Effector memory CD4-positive, alpha-beta T cell (primary cell): ENCODE measurements around the gene CACNA1C.

ENCODE experiments used
- DNase-seq, 3 donors: peaks; one replicate each; pipeline ENCODE4 v3.0.0-alpha.2; 2020
- H3K27ac ChIP-seq: 2 replicates; pipeline ENCODE4 v1.7.0; 2013; ENCODE audit warnings: mild to moderate bottlenecking, low read length, moderate library complexity; ENCODE audit not compliant: insufficient read depth, poor library complexity, severe bottlenecking
- H3K27me3 ChIP-seq: replicated peaks from 2 replicates; pipeline ENCODE4 v1.7.0; 2013; ENCODE audit warnings: mild to moderate bottlenecking, low read length; ENCODE audit not compliant: insufficient read depth, control insufficient read depth, poor library complexity, severe bottlenecking
- H3K36me3 ChIP-seq: 2 replicates; pipeline ENCODE4 v1.7.0; 2013; ENCODE audit warnings: mild to moderate bottlenecking, low read length, moderate library complexity; ENCODE audit not compliant: control insufficient read depth, insufficient read depth
- H3K4me1 ChIP-seq: 2 replicates; pipeline ENCODE4 v1.7.0; 2013; ENCODE audit warnings: low read length, mild to moderate bottlenecking; ENCODE audit not compliant: control insufficient read depth, insufficient read depth, poor library complexity, severe bottlenecking
- H3K4me3 ChIP-seq: 2 replicates; pipeline ENCODE4 v1.7.0; 2013; ENCODE audit warnings: low read length, low read depth, mild to moderate bottlenecking; ENCODE audit not compliant: insufficient read depth, poor library complexity, severe bottlenecking
- H3K9me3 ChIP-seq: 2 replicates; pipeline ENCODE4 v1.7.0; 2013; ENCODE audit warnings: mild to moderate bottlenecking, low read length, moderate library complexity; ENCODE audit not compliant: control insufficient read depth

CACNA1C gene

DNA sequence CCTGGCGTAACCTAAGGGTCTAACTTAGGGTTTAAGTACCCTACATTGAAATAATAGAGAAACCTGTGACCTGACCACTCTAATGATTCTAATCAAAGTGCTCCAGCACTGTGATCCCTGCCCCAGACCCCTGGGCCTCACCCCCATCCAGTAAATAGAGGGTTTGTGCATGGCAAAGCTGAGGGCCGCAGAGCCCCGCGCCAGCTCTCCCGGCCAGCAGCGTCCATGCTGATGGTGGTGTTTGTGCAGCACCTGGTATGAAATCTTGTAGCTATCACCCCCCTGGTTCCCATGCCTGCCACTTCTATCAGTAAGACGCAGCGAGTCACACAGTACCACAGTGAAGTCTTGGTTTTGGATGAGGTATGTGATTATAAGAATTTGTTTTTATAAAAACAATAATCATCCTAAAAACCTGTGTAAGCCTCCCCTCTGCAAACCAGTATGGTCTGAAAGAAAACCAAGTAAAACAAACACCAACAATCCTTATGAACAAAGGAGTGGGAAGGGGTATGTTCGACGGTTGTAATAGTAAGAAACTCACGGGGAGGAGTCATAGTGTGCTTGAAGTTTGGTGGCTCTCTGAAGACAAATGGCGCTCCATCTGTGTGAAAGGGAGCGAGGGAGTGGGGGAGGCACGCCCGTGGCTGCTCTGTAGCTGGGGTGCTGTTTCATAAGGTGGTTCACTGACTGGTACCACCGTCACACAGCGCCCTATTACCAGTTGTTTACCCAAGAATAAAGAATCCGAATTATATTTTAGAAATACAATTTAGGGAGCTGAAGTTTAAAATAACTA lies 156.2 kb downstream of the CACNA1C start:
- H3K27ac ChIP-seq = no peak overlapping the region
- no peak for DNase-seq
- H3K4me1 ChIP-seq = no peaks in the 10 kb centered on the region
- H3K36me3 ChIP-seq = no peaks in the 10 kb centered on the region
- H3K9me3 ChIP-seq = no peaks in the 10 kb centered on the region
- H3K4me3 ChIP-seq = no peak overlapping the region
- H3K27me3 ChIP-seq = no peaks in the 10 kb centered on the region

DNA sequence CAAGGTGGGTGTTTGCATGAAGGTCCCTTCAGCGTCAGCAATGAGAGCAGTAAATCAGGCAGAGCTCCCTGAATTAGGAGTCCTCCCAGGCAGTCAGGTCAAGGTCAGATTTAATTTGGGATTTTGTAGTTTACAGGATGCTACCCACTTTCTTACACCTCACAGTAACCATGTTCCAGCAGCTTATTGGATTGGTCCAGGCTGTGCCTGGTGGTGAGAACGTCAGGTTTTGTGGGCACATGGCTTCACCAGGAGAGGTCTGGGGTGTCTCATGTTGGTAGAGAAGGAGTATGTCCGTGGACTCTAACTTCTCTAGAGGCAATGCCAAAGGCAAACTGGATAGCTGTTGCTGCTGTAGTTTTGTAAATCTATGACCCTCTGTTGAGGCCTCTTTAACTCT lies 158.3 kb downstream of the CACNA1C start:
- no peaks in the 10 kb centered on the region for H3K27me3 ChIP-seq
- no peaks in the 10 kb centered on the region for H3K4me1 ChIP-seq
- no peak for DNase-seq
- H3K27ac ChIP-seq = no peak overlapping the region
- H3K36me3 ChIP-seq = no peaks in the 10 kb centered on the region
- no peaks in the 10 kb centered on the region for H3K9me3 ChIP-seq
- H3K4me3 ChIP-seq = no peak overlapping the region

DNA sequence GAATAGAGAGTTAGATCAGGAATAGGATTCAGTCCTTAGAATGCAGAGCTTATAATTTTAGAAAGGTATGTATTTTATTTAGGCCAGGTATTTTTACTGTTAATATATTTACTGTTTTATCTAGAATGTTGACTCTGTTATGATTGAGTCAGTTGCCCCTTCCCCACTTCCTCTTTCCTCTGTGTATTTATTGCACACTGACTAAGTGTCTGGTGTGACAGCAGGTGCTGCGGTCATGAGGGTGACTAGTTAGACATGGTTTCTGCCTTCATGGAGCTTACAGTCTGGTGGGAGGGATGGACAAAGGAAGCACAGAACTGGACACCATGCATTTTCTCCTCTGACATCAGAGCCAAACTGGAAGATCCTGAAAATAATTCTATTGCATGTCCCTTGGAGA lies 159.8 kb downstream of the CACNA1C start:
- H3K4me1 ChIP-seq = no peaks in the 10 kb centered on the region
- no peaks in the 10 kb centered on the region for H3K27me3 ChIP-seq
- H3K4me3 ChIP-seq = no peak overlapping the region
- H3K27ac ChIP-seq = no peak overlapping the region
- H3K9me3 ChIP-seq = no peaks in the 10 kb centered on the region
- DNase-seq = no peak
- no peaks in the 10 kb centered on the region for H3K36me3 ChIP-seq

DNA sequence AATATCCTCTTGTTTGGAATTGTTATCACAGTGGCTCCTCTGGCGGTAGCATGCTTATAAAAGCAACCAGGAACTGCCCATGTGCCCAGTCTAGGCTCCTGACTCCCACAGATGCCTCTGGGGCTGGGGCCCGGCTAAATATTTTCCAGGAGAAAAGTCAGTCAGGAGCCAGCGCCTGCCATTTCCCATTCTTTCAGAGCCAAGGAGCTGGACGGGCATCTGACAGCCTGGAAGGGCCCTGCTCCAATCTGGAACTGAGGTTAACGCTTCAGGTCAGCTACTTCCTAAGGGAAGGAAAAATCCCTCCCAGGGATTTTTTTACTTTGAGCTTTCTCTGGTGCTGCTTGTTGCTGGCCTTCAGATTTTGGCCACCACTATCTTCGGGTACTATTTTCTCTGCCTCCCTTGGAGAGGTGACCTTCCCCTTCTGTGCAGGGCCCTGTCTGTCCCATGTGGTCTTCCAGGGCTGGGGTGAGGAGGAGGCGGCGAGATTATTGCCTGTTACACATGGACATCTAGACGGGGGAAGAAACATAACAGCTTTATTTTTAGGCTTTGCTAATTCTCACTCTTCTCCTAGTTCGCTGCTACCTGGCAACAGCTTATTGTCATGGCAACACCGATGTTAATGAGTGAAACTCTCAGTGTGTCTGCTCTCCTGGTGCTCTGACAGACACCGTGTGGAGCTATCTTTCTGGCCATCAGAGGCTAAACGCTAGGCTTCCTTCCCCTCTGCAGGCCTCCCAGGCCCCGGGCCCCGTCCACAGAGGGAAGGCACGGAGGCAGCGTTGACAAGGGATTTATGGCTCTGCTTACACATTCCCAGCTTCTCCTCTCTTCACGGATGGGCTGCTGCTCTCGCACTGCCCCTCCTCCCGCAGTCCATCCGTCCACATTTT lies 160.4 kb downstream of the CACNA1C start:
- Histone ChIP-seq H3K36me3 (no peaks in the 10 kb centered on the region), H3K4me1 (no peaks in the 10 kb centered on the region), H3K27me3 (no peaks in the 10 kb centered on the region), H3K27ac (no peak overlapping the region), H3K9me3 (no peaks in the 10 kb centered on the region), H3K4me3 (no peak overlapping the region)
- no peak for DNase-seq

DNA sequence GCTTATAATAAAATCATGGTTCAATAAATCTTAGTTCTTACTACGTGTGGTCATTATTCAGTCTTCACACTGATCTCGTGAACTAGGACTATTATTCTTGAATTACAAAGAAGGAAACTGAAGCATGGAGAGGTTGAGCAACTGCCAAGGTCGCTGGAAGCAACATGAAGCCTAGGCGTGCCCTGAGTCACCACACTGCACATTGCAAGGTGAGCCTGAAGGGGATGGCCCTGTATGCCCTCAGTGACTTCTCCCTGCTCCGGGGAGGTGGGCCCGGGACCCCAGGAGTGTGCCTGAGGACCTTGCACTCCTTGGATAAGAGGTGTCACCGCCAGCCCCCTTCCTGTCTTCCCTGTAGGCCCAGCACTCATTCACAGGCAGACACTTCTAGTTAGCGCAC lies 161.6 kb downstream of the CACNA1C start:
- Histone ChIP-seq H3K9me3 (no peaks in the 10 kb centered on the region), H3K27me3 (no peaks in the 10 kb centered on the region), H3K27ac (no peak overlapping the region), H3K36me3 (no peaks in the 10 kb centered on the region), H3K4me1 (no peaks in the 10 kb centered on the region), H3K4me3 (no peak overlapping the region)
- no peak for DNase-seq

DNA sequence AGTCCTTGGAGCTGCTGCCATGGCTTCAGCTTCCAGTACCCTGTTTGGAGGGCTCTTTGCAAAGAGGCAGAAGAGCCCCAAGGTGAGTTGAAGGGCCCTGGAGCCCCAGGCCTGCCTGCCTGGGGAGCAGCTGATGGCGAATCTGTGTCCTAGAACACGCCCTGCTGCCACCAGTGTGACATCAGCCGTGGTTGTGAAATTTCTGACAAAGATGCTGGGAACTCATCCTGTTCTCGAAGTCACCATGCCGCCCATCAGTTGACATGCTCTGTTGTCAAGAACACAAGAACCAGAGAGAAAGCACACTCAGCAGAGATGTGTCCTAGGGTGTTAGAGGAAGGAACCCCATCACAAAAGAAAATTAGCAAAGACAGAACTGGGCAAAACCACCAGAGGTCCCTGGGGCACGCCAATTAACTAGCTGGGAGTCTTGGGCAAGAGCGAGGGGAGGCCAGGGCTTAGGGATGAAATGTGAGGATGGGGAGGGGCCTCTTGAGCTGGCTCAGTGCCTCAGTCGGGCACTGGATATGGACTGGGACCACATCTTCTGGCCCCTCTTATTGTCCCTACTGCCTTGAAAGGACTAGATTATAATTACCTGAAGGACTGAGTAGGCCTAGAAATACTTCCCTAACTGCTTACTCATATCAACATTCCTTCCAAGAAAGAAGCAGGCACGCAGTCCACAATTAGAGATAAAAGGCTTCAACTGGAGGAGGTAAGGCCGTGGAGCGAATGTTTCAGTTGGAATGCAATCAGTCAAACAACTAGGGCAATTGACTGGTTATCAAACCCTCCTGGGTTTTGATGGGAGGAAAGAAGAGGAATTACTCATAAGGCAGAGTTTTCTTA lies 163.1 kb downstream of the CACNA1C start:
- H3K4me3 ChIP-seq = no peak overlapping the region
- DNase-seq = no peak
- H3K36me3 ChIP-seq = no peaks in the 10 kb centered on the region
- no peaks in the 10 kb centered on the region for H3K27me3 ChIP-seq
- no peaks in the 10 kb centered on the region for H3K9me3 ChIP-seq
- H3K4me1 ChIP-seq = no peaks in the 10 kb centered on the region
- H3K27ac ChIP-seq = no peak overlapping the region

DNA sequence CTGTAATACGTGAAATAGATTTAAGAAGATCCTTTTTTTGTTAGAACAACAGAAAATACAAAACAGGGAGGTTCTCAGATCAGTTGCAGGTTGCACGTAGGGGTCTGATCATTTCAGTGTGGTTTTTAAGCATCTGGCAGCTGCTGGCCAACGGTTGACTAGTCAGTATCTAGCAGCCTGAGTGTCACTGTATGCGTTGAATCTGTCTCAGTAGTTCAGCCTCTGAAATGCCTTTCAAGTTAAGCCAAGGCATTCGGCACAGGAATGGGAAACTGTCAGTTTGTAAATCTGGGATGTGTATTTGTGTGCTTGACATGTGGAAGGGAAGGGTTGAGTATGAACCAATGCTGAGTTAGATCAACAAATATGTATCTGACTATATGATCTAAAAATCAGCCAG lies 165.9 kb downstream of the CACNA1C start:
- no peak overlapping the region for H3K4me3 ChIP-seq
- H3K27me3 ChIP-seq = no peaks in the 10 kb centered on the region
- no peaks in the 10 kb centered on the region for H3K4me1 ChIP-seq
- DNase-seq = no peak
- H3K27ac ChIP-seq = no peak overlapping the region
- H3K36me3 ChIP-seq = no peaks in the 10 kb centered on the region
- H3K9me3 ChIP-seq = no peaks in the 10 kb centered on the region

DNA sequence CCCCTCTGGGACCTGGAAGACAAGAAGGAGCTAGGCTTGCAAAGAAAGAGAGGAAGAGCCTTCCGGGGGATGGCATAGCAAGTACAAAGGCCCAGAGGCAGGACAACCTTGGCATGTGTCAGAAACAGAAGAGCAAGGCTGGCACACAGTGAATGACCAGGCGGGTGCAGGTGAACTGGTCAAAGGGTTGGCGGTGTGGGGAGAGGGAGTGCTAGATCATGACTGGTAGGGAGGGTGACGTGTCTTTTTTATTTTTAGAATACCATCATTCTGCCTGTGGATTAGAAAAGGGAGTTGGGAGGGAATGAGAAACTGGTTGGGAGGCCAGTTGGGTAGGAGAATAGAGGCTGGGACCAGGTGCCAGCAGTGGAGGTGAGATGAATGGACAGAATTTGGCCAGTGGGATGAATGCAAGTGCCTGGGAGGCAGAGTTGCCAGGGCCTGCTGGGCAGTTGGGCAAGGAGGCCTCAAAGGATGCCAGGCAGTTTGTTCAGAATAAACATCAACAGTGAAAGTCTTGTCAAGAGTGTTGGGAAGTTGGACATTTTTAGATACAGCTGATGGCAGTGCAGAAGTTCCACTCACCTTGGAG lies 168.3 kb downstream of the CACNA1C start:
- H3K4me1 ChIP-seq = no peaks in the 10 kb centered on the region
- no peaks in the 10 kb centered on the region for H3K9me3 ChIP-seq
- H3K27ac ChIP-seq = no peak overlapping the region
- no peak for DNase-seq
- no peaks in the 10 kb centered on the region for H3K36me3 ChIP-seq
- no peaks in the 10 kb centered on the region for H3K27me3 ChIP-seq
- no peak overlapping the region for H3K4me3 ChIP-seq

DNA sequence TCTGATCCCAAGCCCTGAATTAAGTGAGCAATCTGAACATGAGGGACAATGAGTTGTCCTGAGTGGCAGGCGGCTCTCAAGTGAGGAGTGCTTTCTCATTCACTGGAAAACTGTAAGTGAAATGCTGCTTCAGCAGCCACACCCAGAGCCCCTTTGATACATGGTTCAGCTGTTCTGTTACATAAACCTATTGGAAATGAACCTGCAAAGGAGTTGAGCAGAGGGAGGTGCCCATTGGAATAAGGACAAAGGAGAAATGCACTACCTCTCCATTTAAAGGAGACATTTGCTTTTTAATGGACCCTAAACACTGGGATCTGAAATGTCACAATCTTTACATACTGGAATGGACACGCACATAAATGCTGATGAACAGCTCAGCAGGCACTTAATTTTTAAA lies 169.9 kb downstream of the CACNA1C start:
- Histone ChIP-seq H3K9me3 (no peaks in the 10 kb centered on the region), H3K36me3 (no peaks in the 10 kb centered on the region), H3K27me3 (no peaks in the 10 kb centered on the region), H3K4me1 (no peaks in the 10 kb centered on the region), H3K4me3 (no peak overlapping the region), H3K27ac (no peak overlapping the region)
- DNase-seq = no peak
